HG03064 (cell line): Measurements from ENCODE around the gene PCBP1.
"Not testable (repeated sequence)": the region's sequence is repeated elsewhere in the genome, so short reads cannot be mapped to it uniquely, and the experiment has no call there.

Source experiments
- ATAC-seq: cut with Tn5 transposase; IDR thresholded peaks from one replicate; pipeline ENCODE4 v1.9.1; 2021; ENCODE audit warnings: low read depth; ENCODE audit not compliant: unreplicated experiment

PCBP1 gene

GRCh38 chr2:70080610-70081200 is 6.6 kb upstream of the PCBP1 start:
- ATAC-seq = no peak

GRCh38 chr2:70081221-70081620 is 6.1 kb upstream of the PCBP1 start:
- no peak for ATAC-seq

- no peak for ATAC-seq
These were observed 3.7 kb upstream of the PCBP1 start for GRCh38 chr2:70083344-70084156.

- no peak for ATAC-seq
These were observed 2.1 kb upstream of the PCBP1 start for GRCh38 chr2:70084973-70085710.

- no peak for ATAC-seq
These were observed 1.5 kb upstream of the PCBP1 start for GRCh38 chr2:70085711-70086277.

GRCh38 chr2:70086278-70086837 is 919 bp upstream of the PCBP1 start:
- peak; percentile 35 for ATAC-seq

GRCh38 chr2:70087702-70088597 is 673 bp downstream of the PCBP1 start:
- no peak for ATAC-seq

- no peak for ATAC-seq
These were observed 1.4 kb downstream of the PCBP1 start for GRCh38 chr2:70088598-70089219.

- no peak for ATAC-seq
These were observed 2.1 kb downstream of the PCBP1 start for GRCh38 chr2:70089220-70089982.

- ATAC-seq = no peak
These were observed 2.8 kb downstream of the PCBP1 start for GRCh38 chr2:70089983-70090525.

GRCh38 chr2:70090706-70091334 is 3.5 kb downstream of the PCBP1 start:
- no peak for ATAC-seq

- ATAC-seq = no peak
These were observed 4.1 kb downstream of the PCBP1 start for GRCh38 chr2:70091364-70091763.

GRCh38 chr2:70091816-70092215 is 4.5 kb downstream of the PCBP1 start:
- ATAC-seq = no peak

GRCh38 chr2:70092576-70093243 is 5.4 kb downstream of the PCBP1 start:
- not testable (repeated sequence) for ATAC-seq

- no peak for ATAC-seq
These were observed 7.1 kb downstream of the PCBP1 start for GRCh38 chr2:70094171-70094977.

GRCh38 chr2:70094978-70095719 is 7.9 kb downstream of the PCBP1 start:
- peak; percentile 51 for ATAC-seq
